Activated T-helper 1 cell treated with Interleukin-2 at 50 U/mL for 16 hours (primary cell): ENCODE measurements around the gene EGFLAM.

Source experiments
- DNase-seq: peaks from one replicate; pipeline ENCODE4 v3.0.0-alpha.2; 2020; ENCODE audit warnings: low read depth

Gene EGFLAM

GRCh38 chr5:38258319-38259061, at the start of gene EGFLAM:
Gene EGFLAM, plus strand, starts transcription at chr5:38258559. Its CDS starts 196 bp downstream, at chr5:38258755.
- DNase-seq = no peak

GRCh38 chr5:38208782-38209378, 49.5 kb upstream of the EGFLAM start:
- DNase-seq = no peak

- no peak for DNase-seq
These were observed 47.5 kb upstream of the EGFLAM start for GRCh38 chr5:38210676-38211353.

- DNase-seq = no peak
These were observed 47.0 kb upstream of the EGFLAM start for GRCh38 chr5:38211354-38211710.

GRCh38 chr5:38212307-38212706, 46.1 kb upstream of the EGFLAM start:
- DNase-seq = no peak

GRCh38 chr5:38226091-38226490, 32.3 kb upstream of the EGFLAM start:
- DNase-seq = no peak

- no peak for DNase-seq
These were observed 29.4 kb upstream of the EGFLAM start for GRCh38 chr5:38228914-38229313.

- no peak for DNase-seq
These were observed 23.6 kb upstream of the EGFLAM start for GRCh38 chr5:38234737-38235136.

- no peak for DNase-seq
These were observed 20.7 kb upstream of the EGFLAM start for GRCh38 chr5:38237681-38238080.

- no peak for DNase-seq
These were observed 18.1 kb upstream of the EGFLAM start for GRCh38 chr5:38240212-38240611.

- DNase-seq = no peak
These were observed 16.7 kb upstream of the EGFLAM start for GRCh38 chr5:38241655-38242054.

GRCh38 chr5:38245307-38245706, 13.1 kb upstream of the EGFLAM start:
- DNase-seq = no peak

- no peak for DNase-seq
These were observed 9.1 kb upstream of the EGFLAM start for GRCh38 chr5:38249301-38249700.

GRCh38 chr5:38249812-38250211, 8.5 kb upstream of the EGFLAM start:
- no peak for DNase-seq

- DNase-seq = no peak
These were observed 7.5 kb upstream of the EGFLAM start for GRCh38 chr5:38250763-38251448.

GRCh38 chr5:38253759-38254158, 4.6 kb upstream of the EGFLAM start:
- DNase-seq = no peak

GRCh38 chr5:38257308-38258041, 884 bp upstream of the EGFLAM start:
- DNase-seq = no peak

- DNase-seq = no peak
These were observed 379 bp upstream of the EGFLAM start for GRCh38 chr5:38258042-38258318.

- no peak for DNase-seq
These were observed 876 bp downstream of the EGFLAM start for GRCh38 chr5:38259062-38259808.

GRCh38 chr5:38259809-38260160, 1.4 kb downstream of the EGFLAM start:
- DNase-seq = no peak

GRCh38 chr5:38263983-38264382, 5.6 kb downstream of the EGFLAM start:
- DNase-seq = no peak
